Measurements from ENCODE around the gene DENND2D. TPM values are rescaled to one million over a fixed set of nuclear protein-coding genes. Genes with fewer than 3 reads are reported as not detected.

The DENND2D gene
- total and polyA plus RNA-seq, 9 of the 15 experiments (the other 6 are each of a cell fraction or from before 2014, with no cell fraction given): 0.08 to 0.44 (median 0.13) TPM; not detected in 6

DNA sequence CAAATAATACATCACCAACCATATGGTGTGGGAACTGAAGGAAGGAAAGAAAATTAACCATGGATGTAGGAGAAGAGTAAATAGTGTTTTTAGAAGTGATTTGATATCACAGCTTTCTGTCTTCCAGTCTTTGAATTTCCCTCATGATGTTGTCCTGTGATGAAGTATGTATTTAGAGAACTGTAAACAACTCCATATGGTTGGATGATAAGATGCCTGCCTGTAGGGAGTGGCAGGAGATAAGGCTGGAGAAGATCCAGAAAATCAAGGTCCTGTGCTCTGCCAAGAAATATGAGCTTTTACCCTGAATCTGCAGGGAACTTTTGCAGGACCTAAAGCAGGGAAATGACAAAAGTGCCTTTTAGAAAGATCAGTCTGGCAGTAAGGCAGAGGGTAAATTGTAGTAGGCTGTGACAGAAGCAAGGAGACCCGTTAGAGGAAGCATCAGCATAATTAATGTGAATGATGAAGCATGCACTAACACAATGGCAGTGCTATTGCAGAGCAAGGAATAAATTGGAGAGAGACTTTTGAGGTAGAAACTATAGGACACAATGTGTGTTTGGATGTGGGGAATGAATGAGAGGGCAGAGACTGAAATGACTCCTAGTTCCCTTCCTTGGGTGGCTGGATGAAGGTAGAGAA lies 38.5 kb downstream of the DENND2D start (continued):
- TF ChIP-seq MECOM (CRISPR knock-in tag; IDR thresholded peaks at IDR 0.05): peak; percentile 90
- peak; percentile 93 for TF ChIP-seq GATA2 (CRISPR knock-in tag; IDR thresholded peaks at IDR 0.05)
- no peak for TF ChIP-seq ZFP30 (CRISPR knock-in tag; IDR thresholded peaks at IDR 0.05; ENCODE audit: borderline replicate concordance)
- TF ChIP-seq RFX7 (CRISPR knock-in tag; IDR thresholded peaks at IDR 0.05): no peak
- peak; percentile 94 for TF ChIP-seq HEY1 (CRISPR knock-in tag; IDR thresholded peaks at IDR 0.05; ENCODE audit: borderline replicate concordance)
- peak; percentile 85; the same call in 1 of the 2 replicates for TF ChIP-seq OTX1 (CRISPR knock-in tag; IDR thresholded peaks at IDR 0.05)
- TF ChIP-seq RBM15 (IDR thresholded peaks at IDR 0.05; ENCODE audit: insufficient read depth, low read length): no peak
- TF ChIP-seq RAD21 (CRISPR knock-in tag; conservative IDR thresholded peaks at IDR 0.05 in 1 of 2, IDR thresholded peaks at IDR 0.05 in 1 of 2): peak; percentile 33
- TF ChIP-seq PML (IDR thresholded peaks at IDR 0.05; ENCODE audit: low read length): peak; percentile 96
- TF ChIP-seq, protein P1, sequence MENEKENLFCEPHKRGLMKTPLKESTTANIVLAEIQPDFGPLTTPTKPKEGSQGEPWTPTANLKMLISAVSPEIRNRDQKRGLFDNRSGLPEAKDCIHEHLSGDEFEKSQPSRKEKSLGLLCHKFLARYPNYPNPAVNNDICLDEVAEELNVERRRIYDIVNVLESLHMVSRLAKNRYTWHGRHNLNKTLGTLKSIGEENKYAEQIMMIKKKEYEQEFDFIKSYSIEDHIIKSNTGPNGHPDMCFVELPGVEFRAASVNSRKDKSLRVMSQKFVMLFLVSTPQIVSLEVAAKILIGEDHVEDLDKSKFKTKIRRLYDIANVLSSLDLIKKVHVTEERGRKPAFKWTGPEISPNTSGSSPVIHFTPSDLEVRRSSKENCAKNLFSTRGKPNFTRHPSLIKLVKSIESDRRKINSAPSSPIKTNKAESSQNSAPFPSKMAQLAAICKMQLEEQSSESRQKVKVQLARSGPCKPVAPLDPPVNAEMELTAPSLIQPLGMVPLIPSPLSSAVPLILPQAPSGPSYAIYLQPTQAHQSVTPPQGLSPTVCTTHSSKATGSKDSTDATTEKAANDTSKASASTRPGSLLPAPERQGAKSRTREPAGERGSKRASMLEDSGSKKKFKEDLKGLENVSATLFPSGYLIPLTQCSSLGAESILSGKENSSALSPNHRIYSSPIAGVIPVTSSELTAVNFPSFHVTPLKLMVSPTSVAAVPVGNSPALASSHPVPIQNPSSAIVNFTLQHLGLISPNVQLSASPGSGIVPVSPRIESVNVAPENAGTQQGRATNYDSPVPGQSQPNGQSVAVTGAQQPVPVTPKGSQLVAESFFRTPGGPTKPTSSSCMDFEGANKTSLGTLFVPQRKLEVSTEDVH (IDR thresholded peaks at IDR 0.05; ENCODE audit: low read depth, partially characterized antibody): peak; percentile 35
- TF ChIP-seq FOSL1 (tag; conservative IDR thresholded peaks at IDR 0.05): peak; percentile 82
- peak in 1 of 2 experiments; percentile 86; a peak in 2 of 4 replicates for TF ChIP-seq MAZ (CRISPR knock-in tag; conservative IDR thresholded peaks at IDR 0.05 in 1 of 2, IDR thresholded peaks at IDR 0.05 in 1 of 2)
- no peak for TF ChIP-seq ARHGAP35 (IDR thresholded peaks at IDR 0.05; ENCODE audit: partially characterized antibody)
- TF ChIP-seq ZNF589 (CRISPR knock-in tag; IDR thresholded peaks at IDR 0.05; ENCODE audit: low read depth): peak; percentile 92
- peak; percentile 46; the same call in 1 of the 2 replicates for TF ChIP-seq NFIX (CRISPR knock-in tag; IDR thresholded peaks at IDR 0.05; ENCODE audit: low read depth)
- TF ChIP-seq CREM (IDR thresholded peaks at IDR 0.05; ENCODE audit: low read depth): peak; percentile 62
- TF ChIP-seq ZNF778 (CRISPR knock-in tag; IDR thresholded peaks at IDR 0.05): 0 out of 2 replicates have a peak, but pooled peaks have one; percentile 1
- TF ChIP-seq SOX6 (IDR thresholded peaks at IDR 0.05): peak; percentile 97
- TF ChIP-seq MEF2D (tag; conservative IDR thresholded peaks at IDR 0.05; ENCODE audit: low read depth): peak; percentile 92
- TF ChIP-seq HOXB6 (CRISPR knock-in tag; IDR thresholded peaks at IDR 0.05; ENCODE audit: borderline replicate concordance): no peak
- TF ChIP-seq RBM14 (IDR thresholded peaks at IDR 0.05; ENCODE audit: borderline replicate concordance, insufficient read depth, low read depth, low read length): no peak
- TF ChIP-seq, protein P2, sequence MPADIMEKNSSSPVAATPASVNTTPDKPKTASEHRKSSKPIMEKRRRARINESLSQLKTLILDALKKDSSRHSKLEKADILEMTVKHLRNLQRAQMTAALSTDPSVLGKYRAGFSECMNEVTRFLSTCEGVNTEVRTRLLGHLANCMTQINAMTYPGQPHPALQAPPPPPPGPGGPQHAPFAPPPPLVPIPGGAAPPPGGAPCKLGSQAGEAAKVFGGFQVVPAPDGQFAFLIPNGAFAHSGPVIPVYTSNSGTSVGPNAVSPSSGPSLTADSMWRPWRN (IDR thresholded peaks at IDR 0.05; ENCODE audit: low read depth): peak; percentile 89
- peak; percentile 60; the same call in 1 of the 2 replicates for TF ChIP-seq ZNF584 (CRISPR knock-in tag; IDR thresholded peaks at IDR 0.05; ENCODE audit: low read depth)
- TF ChIP-seq ZBTB17 (CRISPR knock-in tag; IDR thresholded peaks at IDR 0.05): peak; percentile 72
- peak; percentile 94 for TF ChIP-seq SMAD3 (CRISPR knock-in tag; conservative IDR thresholded peaks at IDR 0.05)

All from K562 (cell line).